Measurements from ENCODE around the gene PARP11.

Gene PARP11

GRCh38 chr12:3913278-3913677, 40.1 kb upstream of the PARP11 start:
- Histone ChIP-seq H3K36me3 (no peaks in the 10 kb centered on the region), H3K4me3 (ENCODE audit: low read depth in 1 of 2, low read length in 1 of 2) (no peak overlapping the region), H3K27ac (no peak overlapping the region), H3K9me3 (no peaks in the 10 kb centered on the region), H3K27me3 (peaks cover 5% of the 10 kb centered on the region), H3K4me1 (ENCODE audit: control insufficient read depth in 1 of 2, insufficient read depth in 1 of 2, low read depth in 1 of 2, low read length in 1 of 2) (no peaks in the 10 kb centered on the region)
- TF ChIP-seq, protein P1, sequence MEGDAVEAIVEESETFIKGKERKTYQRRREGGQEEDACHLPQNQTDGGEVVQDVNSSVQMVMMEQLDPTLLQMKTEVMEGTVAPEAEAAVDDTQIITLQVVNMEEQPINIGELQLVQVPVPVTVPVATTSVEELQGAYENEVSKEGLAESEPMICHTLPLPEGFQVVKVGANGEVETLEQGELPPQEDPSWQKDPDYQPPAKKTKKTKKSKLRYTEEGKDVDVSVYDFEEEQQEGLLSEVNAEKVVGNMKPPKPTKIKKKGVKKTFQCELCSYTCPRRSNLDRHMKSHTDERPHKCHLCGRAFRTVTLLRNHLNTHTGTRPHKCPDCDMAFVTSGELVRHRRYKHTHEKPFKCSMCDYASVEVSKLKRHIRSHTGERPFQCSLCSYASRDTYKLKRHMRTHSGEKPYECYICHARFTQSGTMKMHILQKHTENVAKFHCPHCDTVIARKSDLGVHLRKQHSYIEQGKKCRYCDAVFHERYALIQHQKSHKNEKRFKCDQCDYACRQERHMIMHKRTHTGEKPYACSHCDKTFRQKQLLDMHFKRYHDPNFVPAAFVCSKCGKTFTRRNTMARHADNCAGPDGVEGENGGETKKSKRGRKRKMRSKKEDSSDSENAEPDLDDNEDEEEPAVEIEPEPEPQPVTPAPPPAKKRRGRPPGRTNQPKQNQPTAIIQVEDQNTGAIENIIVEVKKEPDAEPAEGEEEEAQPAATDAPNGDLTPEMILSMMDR (IDR thresholded peaks at IDR 0.05), result no peak

DNA sequence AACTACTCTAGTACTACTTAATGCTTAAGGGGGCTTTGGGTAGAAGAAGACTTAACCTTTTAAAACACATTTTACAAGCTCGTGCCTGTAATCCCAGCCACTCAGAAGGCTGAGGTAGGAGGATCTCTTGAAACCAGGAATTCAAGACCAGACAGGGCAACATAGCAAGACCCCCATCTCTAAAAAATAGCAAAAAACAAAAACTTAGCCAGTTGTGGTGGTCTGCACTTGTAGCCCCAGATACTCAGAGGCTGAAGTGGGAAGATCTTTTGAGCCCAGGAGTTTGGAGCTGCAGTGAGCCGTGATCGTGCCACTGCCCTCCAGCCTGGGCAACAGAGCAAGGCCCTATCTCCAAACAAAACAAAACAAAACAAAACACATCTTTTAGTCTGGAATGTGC, 39.7 kb upstream of the PARP11 start:
- H3K27me3 ChIP-seq, result peaks cover 5% of the 10 kb centered on the region
- H3K27ac ChIP-seq, result no peak overlapping the region

DNA sequence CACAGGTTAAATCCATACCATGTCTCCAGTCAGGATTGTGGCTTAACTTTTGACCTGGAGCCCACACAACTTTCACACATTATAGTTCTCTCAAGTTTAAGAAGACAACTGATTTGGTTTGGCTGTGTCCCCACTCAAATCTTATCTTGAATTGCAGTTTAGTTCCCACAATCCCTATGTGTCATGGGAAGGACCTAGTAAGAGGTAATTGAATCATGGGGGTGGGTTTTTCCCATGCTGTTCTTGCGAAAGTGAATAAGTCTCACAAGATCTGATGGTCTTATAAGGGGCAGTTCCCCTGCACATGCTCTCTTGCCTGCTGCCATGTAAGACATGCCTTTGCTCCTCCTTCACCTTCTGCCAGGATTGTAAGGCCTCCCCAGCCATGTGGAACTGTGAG, 38.2 kb upstream of the PARP11 start:
- TF ChIP-seq, protein P1 (IDR thresholded peaks at IDR 0.05), result no peak
- Histone ChIP-seq H3K4me3 (ENCODE audit: low read depth in 1 of 2, low read length in 1 of 2) (no peak overlapping the region), H3K36me3 (no peaks in the 10 kb centered on the region), H3K4me1 (ENCODE audit: control insufficient read depth in 1 of 2, insufficient read depth in 1 of 2, low read depth in 1 of 2, low read length in 1 of 2) (peaks cover 12 to 16% of the 10 kb centered on the region in 2 experiments), H3K27me3 (no peaks in the 10 kb centered on the region), H3K9me3 (no peaks in the 10 kb centered on the region), H3K27ac (no peak overlapping the region)

More for the DNA sequence above, 39.7 kb upstream of the PARP11 start:
- Histone ChIP-seq H3K36me3 (no peaks in the 10 kb centered on the region), H3K9me3 (no peaks in the 10 kb centered on the region), H3K4me3 (ENCODE audit: low read depth in 1 of 2, low read length in 1 of 2) (no peak overlapping the region), H3K4me1 (ENCODE audit: control insufficient read depth in 1 of 2, insufficient read depth in 1 of 2, low read depth in 1 of 2, low read length in 1 of 2) (peaks cover 0 to 3% of the 10 kb centered on the region in 2 experiments)
- TF ChIP-seq, protein P1 (IDR thresholded peaks at IDR 0.05), result no peak

GRCh38 chr12:3905664-3906063, 32.5 kb upstream of the PARP11 start:
- no peaks in the 10 kb centered on the region for H3K9me3 ChIP-seq
- no peaks in the 10 kb centered on the region for H3K36me3 ChIP-seq
- no peaks in the 10 kb centered on the region for H3K27me3 ChIP-seq
- H3K4me3 ChIP-seq (ENCODE audit: low read depth in 1 of 2, low read length in 1 of 2), result no peak overlapping the region
- TF ChIP-seq, protein P1 (IDR thresholded peaks at IDR 0.05), result no peak
- H3K4me1 ChIP-seq (ENCODE audit: control insufficient read depth in 1 of 2, insufficient read depth in 1 of 2, low read depth in 1 of 2, low read length in 1 of 2), result peaks cover 17 to 25% of the 10 kb centered on the region in 2 experiments
- H3K27ac ChIP-seq, result no peak overlapping the region

GRCh38 chr12:3904999-3905398, 31.8 kb upstream of the PARP11 start:
- H3K9me3 ChIP-seq, result no peaks in the 10 kb centered on the region
- TF ChIP-seq, protein P1 (IDR thresholded peaks at IDR 0.05), result no peak
- no peaks in the 10 kb centered on the region for H3K27me3 ChIP-seq
- H3K4me3 ChIP-seq (ENCODE audit: low read depth in 1 of 2, low read length in 1 of 2), result no peak overlapping the region
- H3K27ac ChIP-seq, result no peak overlapping the region
- peaks cover 22 to 31% of the 10 kb centered on the region in 2 experiments for H3K4me1 ChIP-seq (ENCODE audit: control insufficient read depth in 1 of 2, insufficient read depth in 1 of 2, low read depth in 1 of 2, low read length in 1 of 2)
- H3K36me3 ChIP-seq, result no peaks in the 10 kb centered on the region

GRCh38 chr12:3902921-3903320, 29.7 kb upstream of the PARP11 start:
- TF ChIP-seq, protein P1 (IDR thresholded peaks at IDR 0.05), result no peak
- Histone ChIP-seq H3K4me3 (ENCODE audit: low read depth in 1 of 2, low read length in 1 of 2) (no peak overlapping the region), H3K36me3 (no peaks in the 10 kb centered on the region), H3K27me3 (no peaks in the 10 kb centered on the region), H3K4me1 (ENCODE audit: control insufficient read depth in 1 of 2, insufficient read depth in 1 of 2, low read depth in 1 of 2, low read length in 1 of 2) (peaks cover 24 to 39% of the 10 kb centered on the region in 2 experiments), H3K27ac (no peak overlapping the region), H3K9me3 (no peaks in the 10 kb centered on the region)
